IPS-NIHi7 (cell line): ENCODE data around the gene PLEKHD1.
"Not testable (repeated sequence)": the region's sequence is repeated elsewhere in the genome, so short reads cannot be mapped to it uniquely, and the experiment has no call there.

Source experiments
- DNase-seq: peaks from one replicate; pipeline ENCODE4 v3.0.0; 2012; ENCODE audit warnings: mixed read lengths; ENCODE audit errors: extremely low spot score

PLEKHD1 gene

GRCh38 chr14:69481815-69482568 lies 2.5 kb upstream of the PLEKHD1 start:
- DNase-seq, result no peak

GRCh38 chr14:69483765-69484443 lies 624 bp upstream of the PLEKHD1 start:
- DNase-seq, result peak; percentile 33

DNA sequence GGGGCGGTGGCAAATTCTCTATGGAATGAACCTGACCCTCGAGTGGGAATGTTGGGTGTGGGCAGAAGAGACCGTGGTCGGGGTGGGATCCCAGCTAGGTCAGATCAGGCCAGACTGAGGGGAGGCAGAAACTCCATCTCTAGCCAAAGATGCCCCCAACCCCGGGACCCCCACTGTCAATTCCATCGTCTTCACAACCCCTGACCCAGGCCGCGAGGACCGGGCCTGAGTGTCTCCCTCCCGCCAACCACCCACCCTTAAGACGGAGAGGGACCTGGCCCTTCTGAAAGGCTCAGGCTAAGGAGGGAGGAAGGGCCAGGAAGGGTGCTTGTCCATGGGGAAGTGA lies 760 bp downstream of the PLEKHD1 start:
- no peak for DNase-seq

DNA sequence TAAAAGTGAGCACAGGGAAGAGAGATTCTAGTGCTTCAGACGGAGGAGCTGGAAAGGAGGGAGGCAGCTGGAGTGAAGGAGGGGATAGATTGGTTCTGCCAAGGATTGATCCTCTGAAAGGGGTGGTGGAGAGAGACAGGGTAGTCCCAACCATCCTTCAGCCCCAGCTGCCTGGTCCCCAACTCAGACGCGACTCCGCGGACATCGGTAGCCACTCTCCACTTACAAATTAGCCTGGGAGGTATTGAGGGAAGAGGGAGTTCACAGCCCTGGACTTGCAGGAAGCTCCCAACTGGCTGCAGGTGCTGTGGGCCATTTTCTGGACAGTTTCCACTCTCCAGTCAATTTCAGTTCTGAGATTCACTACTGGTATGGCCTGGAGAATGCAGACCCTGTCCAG lies 1.2 kb downstream of the PLEKHD1 start:
- DNase-seq, result no peak

DNA sequence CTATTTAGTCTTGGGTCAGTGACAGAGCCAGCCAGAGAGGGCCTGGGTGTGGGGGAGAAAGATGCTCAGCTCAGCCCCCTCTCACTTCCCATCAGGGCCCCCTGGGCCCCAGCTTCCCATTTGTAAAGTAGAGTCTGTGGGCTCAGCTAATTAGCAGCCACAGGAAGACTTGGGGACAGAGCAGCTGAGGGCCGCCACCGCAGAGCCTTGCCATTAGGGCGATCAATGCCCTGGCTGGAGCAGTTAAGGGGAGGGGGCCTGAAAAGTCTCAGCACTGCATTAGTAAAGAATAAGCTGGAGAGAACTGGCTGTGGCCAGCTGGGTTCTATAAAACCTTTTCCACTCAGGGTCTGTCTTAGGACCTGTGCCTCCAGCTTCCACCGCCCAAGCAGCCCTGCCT lies 2.7 kb downstream of the PLEKHD1 start:
- DNase-seq, result no peak

DNA sequence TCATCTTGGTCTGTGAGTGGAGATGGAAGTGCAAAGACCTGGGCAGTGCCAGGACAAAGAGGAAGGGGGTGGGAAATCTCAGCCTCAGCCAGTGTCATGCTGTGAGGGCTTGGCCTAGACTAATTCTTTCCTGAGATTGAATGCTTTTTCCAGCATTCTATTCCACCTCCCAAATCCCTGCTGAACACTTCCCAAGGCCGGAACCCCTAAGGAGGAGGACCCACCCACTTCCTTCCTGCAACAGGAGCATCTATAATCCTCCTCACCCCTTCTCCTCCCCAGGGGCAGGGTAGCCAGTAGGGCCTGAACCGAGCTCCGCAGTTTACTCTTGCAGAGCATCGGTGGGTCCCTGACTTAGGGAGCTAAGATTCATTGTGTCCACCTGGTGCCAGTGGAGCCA lies 3.2 kb downstream of the PLEKHD1 start:
- no peak for DNase-seq

DNA sequence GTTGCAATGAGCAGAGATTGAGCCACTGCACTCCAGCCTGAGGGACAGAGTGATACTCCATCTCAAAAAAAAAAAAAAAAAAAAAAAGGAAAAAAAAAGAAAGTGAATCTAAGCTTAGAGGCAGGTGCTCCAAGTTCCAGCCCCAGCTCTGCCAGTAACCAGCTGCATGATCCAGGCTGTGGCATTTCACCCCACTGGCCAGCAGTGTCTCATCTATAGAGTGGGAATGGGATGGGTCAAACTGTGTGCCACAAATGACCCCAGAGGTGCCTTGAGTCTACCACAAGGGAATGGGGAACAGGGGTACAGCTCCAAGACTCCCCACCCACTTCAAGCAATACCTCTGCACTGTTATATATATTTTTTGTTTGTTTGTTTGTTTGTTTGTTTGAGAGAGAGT lies 5.0 kb downstream of the PLEKHD1 start:
- no peak for DNase-seq

DNA sequence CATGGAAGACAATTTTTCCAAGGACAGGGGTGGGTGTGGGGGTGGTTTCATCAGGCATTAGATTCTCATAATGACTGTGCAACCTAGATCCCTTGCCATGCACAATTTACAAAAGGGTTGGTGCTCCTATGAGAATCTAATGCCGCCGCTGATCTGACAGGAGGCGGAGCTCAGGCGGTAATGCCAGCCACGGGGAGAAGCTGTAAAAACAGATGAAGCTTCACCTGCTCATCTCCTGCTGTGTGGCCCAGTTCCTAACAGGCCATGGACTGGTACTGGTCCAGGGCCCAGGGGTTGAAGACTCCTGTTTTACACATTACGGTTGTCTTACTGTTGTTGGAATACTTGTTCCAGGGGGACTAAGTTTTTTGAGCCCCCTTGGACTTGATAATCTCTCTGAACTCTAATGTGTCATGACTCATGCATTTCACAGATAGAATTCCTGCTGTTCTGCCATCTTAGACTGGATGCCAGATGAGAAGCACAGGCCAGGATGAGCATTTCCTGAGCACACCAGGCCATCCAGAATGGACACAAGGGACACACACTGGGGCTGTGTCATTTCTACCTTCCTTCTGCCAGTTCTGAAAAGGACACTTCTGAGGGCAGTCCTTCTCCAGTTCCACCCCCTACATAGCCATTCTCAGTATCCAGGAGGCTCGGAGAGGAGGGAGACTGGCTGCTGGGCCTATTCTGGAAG lies 5.8 kb downstream of the PLEKHD1 start:
- no peak for DNase-seq

DNA sequence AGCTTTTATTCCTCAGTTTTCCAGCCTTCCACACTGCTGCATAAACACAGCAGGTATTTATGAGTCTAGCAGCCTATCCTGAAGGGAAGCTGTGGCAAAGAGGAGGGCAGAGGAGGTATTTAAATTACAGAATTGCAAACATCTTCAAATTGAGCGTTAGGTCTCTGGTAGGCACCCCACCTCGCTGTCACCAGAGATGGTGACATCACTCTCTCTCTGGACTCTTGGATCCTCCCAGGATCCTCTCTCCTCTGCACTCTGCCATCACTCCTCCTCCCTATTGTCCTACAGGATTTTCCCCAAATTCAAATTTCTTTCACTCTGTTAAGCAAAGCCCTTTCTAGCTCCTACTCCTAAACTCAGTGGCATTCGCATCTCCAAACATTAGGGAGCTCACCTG lies 6.7 kb downstream of the PLEKHD1 start:
- DNase-seq, result no peak

DNA sequence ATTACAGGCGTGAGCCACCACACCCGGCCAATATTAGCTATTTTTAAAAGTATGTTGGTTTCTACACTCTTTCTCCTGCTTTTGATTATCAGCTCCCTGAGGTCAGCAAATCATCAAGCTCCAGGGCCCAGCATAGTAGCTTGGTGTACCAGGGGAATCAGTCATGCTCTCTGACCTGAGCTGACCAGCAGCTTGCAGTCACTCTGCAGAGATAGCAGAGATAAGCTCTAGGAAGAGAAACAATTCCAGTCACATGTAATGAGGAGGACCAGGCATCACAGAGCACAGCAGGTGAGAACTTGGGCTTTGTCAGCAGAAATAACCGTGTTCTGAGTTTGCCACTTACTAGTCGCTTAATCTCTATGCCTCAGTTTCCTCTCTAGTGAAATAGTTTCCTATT lies 8.5 kb downstream of the PLEKHD1 start:
- peak; percentile 9 for DNase-seq

GRCh38 chr14:69493791-69494190 lies 9.3 kb downstream of the PLEKHD1 start:
- no peak for DNase-seq

DNA sequence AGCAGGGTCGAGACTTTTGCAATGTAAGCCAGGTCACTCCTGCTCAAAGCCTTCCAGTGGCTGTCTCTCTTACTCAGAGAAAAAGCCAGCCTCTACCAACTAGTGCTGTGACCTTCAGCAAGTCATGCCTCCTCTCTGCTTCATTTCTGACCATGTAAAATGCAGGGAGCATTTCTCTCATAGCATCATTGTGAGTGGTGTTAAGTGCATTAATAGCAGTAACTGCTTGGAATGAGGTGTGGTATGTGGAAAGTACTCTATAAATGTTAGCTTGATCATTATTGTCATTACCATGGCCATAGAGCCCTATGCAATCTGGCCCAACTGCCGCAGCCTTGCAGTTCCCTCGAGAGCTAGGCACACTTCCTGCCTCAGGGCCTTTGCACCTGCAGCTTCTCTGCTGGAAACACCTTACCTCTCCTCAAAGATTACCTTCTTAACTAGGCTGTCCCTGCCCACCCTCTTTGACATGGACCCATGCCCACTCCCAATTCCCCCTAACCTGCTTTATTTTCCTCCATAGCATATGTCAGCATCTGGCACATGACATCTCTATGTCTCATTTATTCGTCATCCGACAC lies 10.9 kb downstream of the PLEKHD1 start:
- no peak for DNase-seq

- DNase-seq, result not testable (repeated sequence)
Measured at GRCh38 chr14:69497866-69498265, 13.3 kb downstream of the PLEKHD1 start.

GRCh38 chr14:69498286-69498685 lies 13.8 kb downstream of the PLEKHD1 start:
- not testable (repeated sequence) for DNase-seq

DNA sequence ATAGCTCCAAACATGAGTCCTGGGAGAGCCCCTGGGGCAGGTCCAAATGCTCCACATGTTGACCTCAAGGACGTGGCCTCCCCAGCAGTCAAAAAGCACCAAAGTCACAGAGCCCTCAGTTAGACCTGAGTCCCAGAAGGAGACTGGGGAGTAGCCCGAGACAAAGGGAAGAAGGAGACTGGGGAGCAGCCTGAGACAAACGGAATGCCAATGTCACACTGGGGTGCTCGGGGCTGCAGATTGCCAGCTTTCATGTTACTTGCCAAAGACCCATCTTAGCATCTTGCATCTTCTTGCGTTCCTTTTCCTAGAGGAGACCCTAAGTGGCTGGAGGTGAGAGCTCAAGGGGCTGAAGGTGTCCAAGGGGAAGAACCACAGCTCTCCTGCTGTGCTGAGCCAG lies 14.9 kb downstream of the PLEKHD1 start:
- no peak for DNase-seq

- no peak for DNase-seq
Measured at GRCh38 chr14:69500096-69500495, 15.6 kb downstream of the PLEKHD1 start.

- DNase-seq, result no peak
Measured at GRCh38 chr14:69500736-69501135, 16.2 kb downstream of the PLEKHD1 start.

DNA sequence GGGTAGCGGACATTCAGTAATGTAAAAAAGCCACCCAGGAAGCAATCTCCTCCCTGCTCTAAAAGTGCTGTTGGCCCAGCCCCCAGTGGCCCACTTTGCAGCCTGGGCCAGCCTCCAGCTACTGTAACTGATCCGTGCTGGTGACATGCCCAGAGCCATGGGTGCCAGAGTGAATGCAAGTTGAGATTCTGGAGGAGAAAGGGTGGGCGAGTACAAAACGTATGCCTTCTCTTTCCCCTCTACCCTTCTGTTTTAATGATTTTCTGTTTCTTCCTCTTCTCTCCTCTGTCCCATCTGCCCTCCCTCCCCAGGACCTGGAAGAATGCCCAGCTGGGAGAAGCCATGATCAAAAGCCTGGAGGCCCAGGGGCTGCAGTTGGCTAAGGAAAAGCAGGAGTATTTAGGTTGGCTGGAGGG lies 16.9 kb downstream of the PLEKHD1 start:
- DNase-seq, result no peak

DNA sequence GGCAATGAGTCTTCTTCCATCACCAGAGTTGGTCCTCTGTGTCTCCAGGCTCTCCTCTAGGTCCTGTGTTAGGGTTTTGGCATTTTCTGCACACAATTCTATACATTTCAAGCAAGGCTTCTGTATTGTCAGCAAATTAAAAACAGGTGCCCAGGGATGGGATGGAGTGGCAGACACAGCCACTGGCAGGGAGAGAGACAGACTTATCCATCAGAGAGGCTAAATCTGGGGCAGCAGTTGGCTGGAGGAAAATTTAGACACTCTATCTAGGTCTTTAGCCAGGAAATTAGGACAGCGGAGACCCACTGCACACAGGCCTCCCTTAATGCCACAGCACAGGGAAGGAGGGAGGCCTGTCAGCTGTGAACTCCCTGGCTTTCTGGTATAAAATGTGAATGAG lies 20.2 kb downstream of the PLEKHD1 start:
- no peak for DNase-seq

GRCh38 chr14:69505338-69506240 lies 21.1 kb downstream of the PLEKHD1 start:
- DNase-seq, result no peak

DNA sequence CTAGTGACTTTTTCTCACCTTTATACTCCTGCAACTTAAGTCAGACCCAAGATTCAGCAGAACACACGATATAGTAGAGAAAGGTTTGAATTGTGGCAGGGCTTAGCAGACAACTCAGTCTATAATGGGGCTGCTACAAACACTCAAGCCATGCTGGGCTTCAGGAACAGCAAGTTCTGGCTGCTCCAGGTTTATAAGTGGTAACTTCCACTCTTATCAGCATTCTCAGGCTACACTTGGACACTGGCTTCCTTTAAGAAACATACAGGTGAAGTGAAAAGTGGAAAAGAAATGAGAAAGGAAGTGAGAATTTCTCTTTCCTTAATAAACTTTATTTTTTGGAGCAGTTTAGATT lies 21.7 kb downstream of the PLEKHD1 start:
- DNase-seq, result no peak
